ENCODE results near the gene NFIC.

The NFIC gene

DNA sequence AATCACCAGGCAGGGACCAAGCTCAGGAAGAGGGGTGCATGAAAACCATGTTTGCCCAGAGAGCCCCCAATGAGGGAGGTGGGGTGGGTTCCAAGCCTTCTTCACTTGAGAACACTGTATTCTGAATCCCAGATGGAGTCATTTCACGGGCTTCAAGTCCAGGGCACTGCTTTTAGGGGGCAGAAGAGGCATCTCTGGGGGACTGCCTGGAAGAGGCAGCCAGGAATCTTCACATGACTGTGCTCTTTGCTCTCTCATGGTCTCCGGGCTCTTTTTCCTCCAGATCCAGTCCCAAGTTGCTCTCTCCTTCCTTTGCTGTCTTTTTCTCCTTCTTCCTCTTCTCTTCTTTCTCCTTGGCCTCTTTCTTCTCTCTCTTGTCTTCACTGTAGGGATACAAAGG is 108.2 kb downstream of the NFIC start:
- DNase-seq (ENCODE audit: low read depth): no peak
- H3K4me3 ChIP-seq (ENCODE audit: low read length): no peak overlapping the region
- TF ChIP-seq, protein P1, sequence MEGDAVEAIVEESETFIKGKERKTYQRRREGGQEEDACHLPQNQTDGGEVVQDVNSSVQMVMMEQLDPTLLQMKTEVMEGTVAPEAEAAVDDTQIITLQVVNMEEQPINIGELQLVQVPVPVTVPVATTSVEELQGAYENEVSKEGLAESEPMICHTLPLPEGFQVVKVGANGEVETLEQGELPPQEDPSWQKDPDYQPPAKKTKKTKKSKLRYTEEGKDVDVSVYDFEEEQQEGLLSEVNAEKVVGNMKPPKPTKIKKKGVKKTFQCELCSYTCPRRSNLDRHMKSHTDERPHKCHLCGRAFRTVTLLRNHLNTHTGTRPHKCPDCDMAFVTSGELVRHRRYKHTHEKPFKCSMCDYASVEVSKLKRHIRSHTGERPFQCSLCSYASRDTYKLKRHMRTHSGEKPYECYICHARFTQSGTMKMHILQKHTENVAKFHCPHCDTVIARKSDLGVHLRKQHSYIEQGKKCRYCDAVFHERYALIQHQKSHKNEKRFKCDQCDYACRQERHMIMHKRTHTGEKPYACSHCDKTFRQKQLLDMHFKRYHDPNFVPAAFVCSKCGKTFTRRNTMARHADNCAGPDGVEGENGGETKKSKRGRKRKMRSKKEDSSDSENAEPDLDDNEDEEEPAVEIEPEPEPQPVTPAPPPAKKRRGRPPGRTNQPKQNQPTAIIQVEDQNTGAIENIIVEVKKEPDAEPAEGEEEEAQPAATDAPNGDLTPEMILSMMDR (IDR thresholded peaks at IDR 0.05; ENCODE audit: insufficient read depth, low read depth, low read length, missing control alignments): no peak

GRCh38 chr19:3475449-3475848 is 109.1 kb downstream of the NFIC start:
- H3K4me3 ChIP-seq (ENCODE audit: low read length): no peak overlapping the region
- DNase-seq (ENCODE audit: low read depth): no peak
- TF ChIP-seq, protein P1 (IDR thresholded peaks at IDR 0.05; ENCODE audit: insufficient read depth, low read depth, low read length, missing control alignments): no peak

GRCh38 chr19:3476830-3477229 is 110.4 kb downstream of the NFIC start:
- no peak overlapping the region for H3K4me3 ChIP-seq (ENCODE audit: low read length)
- TF ChIP-seq, protein P1 (IDR thresholded peaks at IDR 0.05; ENCODE audit: insufficient read depth, low read depth, low read length, missing control alignments): no peak
- no peak for DNase-seq (ENCODE audit: low read depth)

GRCh38 chr19:3477506-3477905 is 111.1 kb downstream of the NFIC start:
- no peak for DNase-seq (ENCODE audit: low read depth)
- no peak overlapping the region for H3K4me3 ChIP-seq (ENCODE audit: low read length)
- TF ChIP-seq, protein P1 (IDR thresholded peaks at IDR 0.05; ENCODE audit: insufficient read depth, low read depth, low read length, missing control alignments): no peak

DNA sequence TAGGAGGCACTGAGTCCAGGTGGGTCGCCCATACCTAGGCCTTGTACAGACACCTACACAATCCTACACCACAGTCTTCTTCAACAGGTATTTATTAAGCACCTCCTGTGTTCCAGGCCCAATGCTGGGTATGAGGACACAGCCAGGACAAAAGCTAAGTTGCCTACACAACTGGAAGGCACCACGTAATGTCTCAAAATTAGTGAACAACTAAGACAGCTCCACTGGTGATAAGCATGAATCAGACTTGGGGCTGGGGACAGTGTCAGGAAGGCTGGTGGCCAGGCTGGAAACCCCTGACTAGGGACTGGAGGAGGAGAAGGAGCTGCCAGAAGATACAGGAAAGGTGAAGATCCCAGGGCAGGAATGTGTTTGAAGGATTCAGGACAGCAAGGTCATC is 111.6 kb downstream of the NFIC start:
- no peak for DNase-seq (ENCODE audit: low read depth)
- TF ChIP-seq, protein P1 (IDR thresholded peaks at IDR 0.05; ENCODE audit: insufficient read depth, low read depth, low read length, missing control alignments): no peak
- no peak overlapping the region for H3K4me3 ChIP-seq (ENCODE audit: low read length)

DNA sequence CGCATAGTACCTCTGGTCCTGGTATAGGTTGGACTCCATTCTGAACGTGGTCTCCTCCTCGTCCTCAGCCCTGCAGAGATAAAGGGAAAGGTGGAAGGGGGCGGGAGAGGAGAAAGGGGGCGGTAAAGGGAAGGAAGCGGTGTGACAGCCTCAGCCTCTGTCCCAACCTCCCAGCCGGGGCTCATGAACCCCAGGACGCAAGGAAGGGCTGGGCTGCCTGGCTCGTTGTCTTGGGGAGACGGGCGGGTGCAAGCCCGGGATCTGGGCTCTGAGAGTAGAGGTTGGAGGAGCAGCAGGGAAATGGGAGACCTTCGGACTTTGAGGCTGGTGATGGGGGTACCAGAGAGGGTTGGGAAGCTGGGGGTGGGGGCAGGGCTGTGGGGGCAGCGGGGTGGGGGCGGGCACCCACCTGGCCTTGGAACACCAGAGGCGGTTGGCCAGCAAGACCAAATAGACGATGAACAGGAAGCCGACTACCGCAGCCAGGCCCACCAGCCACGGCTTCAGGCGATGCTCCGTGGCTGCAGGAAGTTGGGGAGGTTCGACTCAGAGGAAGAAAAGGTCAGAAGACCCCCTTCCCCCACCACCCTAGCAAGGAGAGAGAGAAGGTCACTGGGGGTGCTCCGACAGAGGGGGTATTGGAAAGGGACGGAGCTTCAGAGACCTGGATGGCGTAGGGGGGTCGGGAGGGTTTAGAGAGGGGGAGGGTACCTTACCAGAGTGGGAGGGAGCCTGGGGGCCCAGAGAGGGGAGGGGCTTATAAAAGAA is 112.2 kb downstream of the NFIC start:
- H3K4me3 ChIP-seq (ENCODE audit: low read length): no peak overlapping the region
- TF ChIP-seq, protein P1 (IDR thresholded peaks at IDR 0.05; ENCODE audit: insufficient read depth, low read depth, low read length, missing control alignments): no peak
- no peak for DNase-seq (ENCODE audit: low read depth)

Data from epithelial cell of esophagus (primary cell).